H9 (cell line): ENCODE data around the gene ABTB1. TPM values are rescaled to one million over a fixed set of nuclear protein-coding genes. Genes with fewer than 3 reads are reported as not detected.

ENCODE experiments used
- DNase-seq: peaks from one replicate; pipeline ENCODE4 v3.0.0-alpha.2; 2017
- H2AFZ ChIP-seq: one replicate; pipeline ENCODE4 v1.6.1; 2013; ENCODE audit warnings: mild to moderate bottlenecking, low read length, control low read depth, moderate library complexity
- H2AK5ac ChIP-seq: 2 replicates; pipeline ENCODE4 v1.6.1; 2013; ENCODE audit warnings: low read length, control low read depth, mixed read lengths; ENCODE audit not compliant: insufficient read length
- H2BK120ac ChIP-seq: one replicate; pipeline ENCODE4 v1.6.1; 2013; ENCODE audit warnings: low read depth, mild to moderate bottlenecking, low read length, control low read depth, inconsistent platforms; ENCODE audit not compliant: poor library complexity, severe bottlenecking
- H2BK12ac ChIP-seq: 2 replicates; pipeline ENCODE4 v1.6.1; 2013; ENCODE audit warnings: low read length, control low read depth, mixed read lengths, low read depth; ENCODE audit not compliant: insufficient read length
- H2BK15ac ChIP-seq: 2 replicates; pipeline ENCODE4 v1.6.1; 2013; ENCODE audit warnings: low read depth, low read length, control low read depth
- H2BK20ac ChIP-seq: one replicate; pipeline ENCODE4 v1.6.1; 2013; ENCODE audit warnings: low read depth, mild to moderate bottlenecking, low read length, control low read depth, inconsistent platforms; ENCODE audit not compliant: poor library complexity, severe bottlenecking
- H2BK5ac ChIP-seq: 2 replicates; pipeline ENCODE4 v1.6.1; 2013; ENCODE audit warnings: low read length, control low read depth, mixed read lengths; ENCODE audit not compliant: insufficient read length
- H3K14ac ChIP-seq: 2 replicates; pipeline ENCODE4 v1.6.1; 2013; ENCODE audit warnings: low read length, control low read depth; ENCODE audit not compliant: insufficient read depth
- H3K18ac ChIP-seq: 2 replicates; pipeline ENCODE4 v1.6.1; 2013; ENCODE audit warnings: low read depth, mild to moderate bottlenecking, mixed read lengths, low read length, control low read depth; ENCODE audit not compliant: insufficient read length
- H3K23ac ChIP-seq: 2 replicates; pipeline ENCODE4 v1.6.1; 2013; ENCODE audit warnings: low read length, control low read depth, mixed read lengths, low read depth; ENCODE audit not compliant: insufficient read length
- H3K23me2 ChIP-seq: 2 replicates; pipeline ENCODE4 v1.6.1; 2013; ENCODE audit warnings: low read depth, mild to moderate bottlenecking, mixed read lengths, low read length, control low read depth; ENCODE audit not compliant: insufficient read length, poor library complexity, severe bottlenecking
- H3K27ac ChIP-seq: 2 replicates; pipeline ENCODE4 v1.5.1; 2013; ENCODE audit warnings: low read length, control low read depth, mixed read lengths, low read depth; ENCODE audit not compliant: insufficient read length
- H3K27me3 ChIP-seq: 2 replicates; pipeline ENCODE4 v1.6.1; 2013; ENCODE audit warnings: low read length, control low read depth, inconsistent platforms; ENCODE audit not compliant: insufficient read depth
- H3K4ac ChIP-seq: 2 replicates; pipeline ENCODE4 v1.6.1; 2013; ENCODE audit warnings: low read depth, mild to moderate bottlenecking, control low read depth, inconsistent platforms, low read length, moderate library complexity
- H3K4me1 ChIP-seq: 2 replicates; pipeline ENCODE4 v1.6.1; 2013; ENCODE audit warnings: low read length, control low read depth, inconsistent platforms; ENCODE audit not compliant: insufficient read depth
- H3K4me2 ChIP-seq: 2 replicates; pipeline ENCODE4 v1.6.1; 2013; ENCODE audit warnings: low read length, control low read depth, mixed read lengths; ENCODE audit not compliant: insufficient read length, insufficient read depth
- H3K56ac ChIP-seq: 2 replicates; pipeline ENCODE4 v1.6.1; 2013; ENCODE audit warnings: low read depth, mild to moderate bottlenecking, mixed read lengths, low read length, control low read depth; ENCODE audit not compliant: insufficient read length
- H3K79me1 ChIP-seq: 2 replicates; pipeline ENCODE4 v1.6.1; 2013; ENCODE audit warnings: low read depth, mild to moderate bottlenecking, moderate library complexity, low read length, control low read depth, inconsistent platforms; ENCODE audit not compliant: insufficient read depth, poor library complexity, severe bottlenecking
- H3K79me2 ChIP-seq: 2 replicates; pipeline ENCODE4 v1.6.1; 2013; ENCODE audit warnings: low read length, control low read depth, inconsistent platforms; ENCODE audit not compliant: insufficient read depth
- H3K9ac ChIP-seq: 2 replicates; pipeline ENCODE4 v1.6.1; 2013; ENCODE audit warnings: low read length, control low read depth, mixed read lengths; ENCODE audit not compliant: insufficient read length; ENCODE audit errors: extremely low read depth
- H3K9me3 ChIP-seq: one replicate; pipeline ENCODE4 v1.6.1; 2013; ENCODE audit warnings: low read depth, low read length, inconsistent platforms; ENCODE audit not compliant: control insufficient read depth
- H3T11ph ChIP-seq: one replicate; pipeline ENCODE4 v1.6.1; 2013; ENCODE audit warnings: mild to moderate bottlenecking, low read length, control low read depth, inconsistent platforms
- H4K20me1 ChIP-seq: one replicate; pipeline ENCODE4 v1.6.1; 2013; ENCODE audit not compliant: control insufficient read depth, insufficient read length, insufficient read depth
- H4K5ac ChIP-seq: 2 replicates; pipeline ENCODE4 v1.6.1; 2013; ENCODE audit warnings: low read depth, mild to moderate bottlenecking, mixed read lengths, low read length, control low read depth; ENCODE audit not compliant: insufficient read length
- H4K8ac ChIP-seq: replicated peaks from 2 replicates; pipeline ENCODE4 v1.6.1; 2013; ENCODE audit warnings: low read length, control low read depth, mixed read lengths, low read depth; ENCODE audit not compliant: insufficient read length
- H4K91ac ChIP-seq: 2 replicates; pipeline ENCODE4 v1.6.1; 2013; ENCODE audit warnings: low read depth, mild to moderate bottlenecking, moderate library complexity, mixed read lengths, low read length, control low read depth; ENCODE audit not compliant: insufficient read length
- H3K27ac Mint-ChIP-seq, 3 experiments: 2 replicates in 2 of 3; 3 replicates in 1 of 3; pipeline ENCODE4 v1.8.0; 2020 to 2021; ENCODE audit warnings: mixed read lengths in 3 of 3, mild to moderate bottlenecking in 1 of 3, moderate library complexity in 1 of 3
- H3K27me3 Mint-ChIP-seq: 2 replicates; pipeline ENCODE4 v1.8.0; 2021; ENCODE audit warnings: low read depth, mild to moderate bottlenecking, moderate library complexity, mixed read lengths
- H3K36me3 Mint-ChIP-seq, 3 experiments: 2 replicates in 2 of 3; 3 replicates in 1 of 3; pipeline ENCODE4 v1.8.0; 2020 to 2021; ENCODE audit warnings: low read depth in 3 of 3, mixed read lengths in 3 of 3; ENCODE audit not compliant: insufficient read depth in 1 of 3
- H3K4me1 Mint-ChIP-seq, 2 experiments: 2 replicates each; pipeline ENCODE4 v1.8.0; 2020; ENCODE audit warnings: mixed read lengths in 2 of 2
- H3K4me3 Mint-ChIP-seq, 2 experiments: 2 replicates in 1 of 2; 3 replicates in 1 of 2; pipeline ENCODE4 v1.8.0; 2020 to 2021; ENCODE audit warnings: mild to moderate bottlenecking in 2 of 2, mixed read lengths in 2 of 2, moderate library complexity in 1 of 2
- H3K9me3 Mint-ChIP-seq, 2 experiments: 2 replicates in 1 of 2; 3 replicates in 1 of 2; pipeline ENCODE4 v1.8.0; 2020; ENCODE audit warnings: mild to moderate bottlenecking in 2 of 2, mixed read lengths in 2 of 2, moderate library complexity in 1 of 2
- CTCF ChIP-seq: fragments of 200-600 bp; sonication (generic); conservative IDR thresholded peaks from 3 replicates; pipeline ENCODE4 v1.8.0; 2021; ENCODE audit warnings: antibody characterized with exemption, mild to moderate bottlenecking
- WGBS: extraction: QIAGEN DNeasy Blood & Tissue Kit; methylation state at CpG from one replicate; pipeline ENCODE4 v1.1.7; 2013; ENCODE audit warnings: missing lambda C conversion rate, low lambda C conversion rate, mixed read lengths; ENCODE audit not compliant: insufficient read length; ENCODE audit errors: extremely low coverage; 5-methylcytosine and 5-hydroxymethylcytosine counted together
- total RNA-seq: library from RNA; stranded (reverse); gene quantifications from 2 replicates; pipeline ENCODE4 v1.2.1, GENCODE V29; 2021

The ABTB1 gene
- total RNA-seq, 1 experiment from 2014 or later: 6.2 TPM

GRCh38 chr3:127685708-127686511 lies 13.2 kb downstream of the ABTB1 start:
- Histone ChIP-seq H3K27ac (no peak overlapping the region), H3K9me3 (no peaks in the 10 kb centered on the region), H3K23ac (no peak overlapping the region), H4K91ac (no peak overlapping the region), H2AFZ (no peak overlapping the region), H3K79me1 (no peaks in the 10 kb centered on the region), H4K20me1 (no peaks in the 10 kb centered on the region), H3K56ac (no peak overlapping the region), H3K4ac (no peak overlapping the region), H3K23me2 (no peaks in the 10 kb centered on the region), H3K9ac (no peak overlapping the region), H2BK15ac (no peak overlapping the region), H3K79me2 (no peaks in the 10 kb centered on the region), H3K14ac (no peak overlapping the region), H3T11ph (no peak overlapping the region), H2BK12ac (no peak overlapping the region), H4K5ac (no peak overlapping the region), H3K4me2 (no peak overlapping the region), H2AK5ac (no peak overlapping the region), H2BK5ac (no peak overlapping the region), H3K27me3 (no peaks in the 10 kb centered on the region; the same call in 1 of the 2 replicates), H2BK120ac (no peak overlapping the region), H4K8ac (no peak overlapping the region), H2BK20ac (no peak overlapping the region), H3K18ac (no peak overlapping the region), H3K4me1 (no peaks in the 10 kb centered on the region; the same call in 1 of the 2 replicates)
- 100% methylated on average over 3 of the region's 4 CpGs for WGBS
- Mint-ChIP-seq H3K4me3 (no peak overlapping the region), H3K27me3 (no peaks in the 10 kb centered on the region; the same call in 1 of the 2 replicates), H3K4me1 (peaks cover 15 to 17% of the 10 kb centered on the region in 2 experiments), H3K9me3 (no peaks in the 10 kb centered on the region), H3K36me3 (no peaks in the 10 kb centered on the region), H3K27ac (no peak overlapping the region)
- TF ChIP-seq CTCF: no peak
- DNase-seq: no peak
